Stimulated activated CD8-positive, alpha-beta memory T cell treated with anti-CD3 and anti-CD28 coated beads, Interleukin-15, amount 100 ng/mL, for 4 hours (primary cell): Measurements from ENCODE around the gene PNLIPRP2.

Source experiments
- DNase-seq, 2 donors: peaks; one replicate each; pipeline ENCODE4 v3.0.0-alpha.2; 2020; ENCODE audit warnings: low read depth in 2 of 2

The PNLIPRP2 gene

GRCh38 chr10:116612107-116612769 is 8.5 kb upstream of the PNLIPRP2 start:
- no peak for DNase-seq

GRCh38 chr10:116613471-116613870 is 7.3 kb upstream of the PNLIPRP2 start:
- no peak for DNase-seq

GRCh38 chr10:116614796-116615195 is 6.0 kb upstream of the PNLIPRP2 start:
- no peak for DNase-seq

DNA sequence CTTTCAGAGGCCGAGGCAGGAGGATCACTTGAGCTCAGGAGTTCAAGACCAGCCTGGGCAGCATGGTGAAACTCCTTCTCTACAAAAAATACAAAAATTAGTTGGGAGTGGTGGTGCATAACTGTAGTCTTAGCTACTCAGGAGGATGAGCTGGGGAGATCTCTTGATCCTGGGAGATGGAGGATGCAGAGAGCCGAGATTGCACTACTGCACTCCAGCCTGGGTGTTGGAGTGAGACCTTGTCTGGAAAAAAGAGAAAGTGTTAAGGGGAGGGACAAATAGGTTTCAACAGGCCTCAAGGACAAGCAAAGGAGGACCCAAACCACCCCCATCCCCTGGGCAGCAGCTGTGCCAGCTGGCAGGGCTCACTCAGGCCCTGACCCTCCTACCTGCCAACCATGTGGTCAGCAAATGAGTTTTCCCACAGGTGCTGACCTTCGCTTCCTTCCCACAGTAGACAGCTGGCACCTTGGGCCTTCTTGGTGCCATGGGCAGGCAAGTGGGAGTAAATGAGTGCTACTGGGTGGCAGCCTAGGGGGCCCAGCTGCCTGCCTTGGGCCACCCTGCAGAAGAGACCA is 5.5 kb upstream of the PNLIPRP2 start:
- DNase-seq = no peak

DNA sequence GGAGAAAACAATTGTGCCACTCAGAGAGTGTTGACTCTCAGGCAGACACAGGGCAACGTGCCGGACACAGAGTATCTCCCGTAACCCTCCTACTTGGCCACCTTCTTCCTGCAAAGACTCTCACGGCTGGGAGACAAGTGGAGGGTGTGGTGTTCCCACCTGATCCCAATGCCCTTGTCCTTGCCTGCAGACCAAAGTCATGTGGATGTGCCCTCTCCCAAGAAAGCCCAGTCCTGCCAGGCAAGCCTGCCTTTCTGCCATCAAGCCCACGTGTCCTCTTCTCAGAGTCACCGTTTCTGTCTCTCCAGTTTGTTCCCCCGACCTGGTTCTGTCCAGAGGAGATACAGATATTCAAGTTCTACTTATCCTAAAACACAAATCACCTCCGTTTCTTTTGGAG is 723 bp downstream of the PNLIPRP2 start:
- no peak for DNase-seq

DNA sequence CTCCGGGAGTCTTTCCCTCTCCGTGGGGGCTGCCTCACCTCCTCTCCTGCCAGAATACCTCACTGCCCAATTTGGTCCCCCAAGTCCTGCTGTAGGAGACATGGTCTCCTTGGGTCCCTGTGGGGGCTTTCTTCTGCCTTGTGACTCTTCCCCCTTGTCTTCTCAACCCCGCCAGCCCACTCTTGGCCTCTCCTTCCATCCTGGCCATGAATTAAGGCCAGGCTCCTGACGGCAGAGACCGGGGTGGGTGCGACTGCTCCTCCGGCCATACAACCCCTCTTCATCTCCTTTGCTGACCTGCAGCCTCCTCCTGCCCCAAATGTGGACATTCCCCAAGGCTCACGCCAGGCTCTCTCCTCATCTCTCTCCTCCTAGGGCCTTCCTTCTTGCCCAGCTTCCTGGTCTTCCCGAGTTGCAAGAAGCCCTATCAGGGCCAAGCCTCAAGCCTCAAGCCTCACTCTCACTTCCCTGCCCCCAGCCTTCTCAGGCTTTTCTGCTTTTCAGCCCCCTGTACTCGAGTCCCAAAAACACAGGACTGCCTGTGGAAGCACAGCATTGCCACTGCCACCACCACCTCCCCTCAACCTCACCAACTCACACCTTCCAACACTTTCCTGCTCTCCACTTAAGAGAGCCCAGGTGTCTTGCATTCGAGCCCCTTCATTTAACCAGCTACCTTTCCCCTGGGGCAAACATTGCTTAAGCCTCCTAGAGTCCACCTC is 1.3 kb downstream of the PNLIPRP2 start:
- no peak for DNase-seq

- DNase-seq = no peak
These were observed 5.1 kb downstream of the PNLIPRP2 start for GRCh38 chr10:116625845-116626244.

DNA sequence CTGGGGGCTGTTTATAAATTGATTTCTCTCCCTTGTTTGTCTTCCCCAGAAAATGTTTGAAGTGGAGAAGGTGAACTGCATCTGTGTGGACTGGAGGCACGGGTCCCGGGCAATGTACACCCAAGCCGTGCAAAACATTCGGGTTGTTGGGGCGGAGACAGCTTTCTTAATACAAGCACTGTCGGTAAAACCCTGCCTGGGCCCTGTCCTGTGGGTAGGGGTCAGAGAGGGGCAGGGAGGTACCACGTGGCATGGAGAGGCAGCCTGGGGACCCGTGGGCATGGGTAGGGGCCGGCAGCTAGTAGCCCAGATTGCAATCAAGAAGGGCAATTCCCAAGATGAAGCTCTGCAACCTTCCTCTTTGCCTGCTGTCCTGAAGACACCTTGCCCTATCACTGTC is 6.1 kb downstream of the PNLIPRP2 start:
- no peak for DNase-seq

- DNase-seq = no peak
These were observed 6.7 kb downstream of the PNLIPRP2 start for GRCh38 chr10:116627386-116627933.

- DNase-seq = no peak
These were observed 8.6 kb downstream of the PNLIPRP2 start for GRCh38 chr10:116629340-116629739.

- DNase-seq = no peak
These were observed 9.3 kb downstream of the PNLIPRP2 start for GRCh38 chr10:116630020-116630419.

GRCh38 chr10:116631871-116632295 is 11.1 kb downstream of the PNLIPRP2 start:
- DNase-seq = no peak

DNA sequence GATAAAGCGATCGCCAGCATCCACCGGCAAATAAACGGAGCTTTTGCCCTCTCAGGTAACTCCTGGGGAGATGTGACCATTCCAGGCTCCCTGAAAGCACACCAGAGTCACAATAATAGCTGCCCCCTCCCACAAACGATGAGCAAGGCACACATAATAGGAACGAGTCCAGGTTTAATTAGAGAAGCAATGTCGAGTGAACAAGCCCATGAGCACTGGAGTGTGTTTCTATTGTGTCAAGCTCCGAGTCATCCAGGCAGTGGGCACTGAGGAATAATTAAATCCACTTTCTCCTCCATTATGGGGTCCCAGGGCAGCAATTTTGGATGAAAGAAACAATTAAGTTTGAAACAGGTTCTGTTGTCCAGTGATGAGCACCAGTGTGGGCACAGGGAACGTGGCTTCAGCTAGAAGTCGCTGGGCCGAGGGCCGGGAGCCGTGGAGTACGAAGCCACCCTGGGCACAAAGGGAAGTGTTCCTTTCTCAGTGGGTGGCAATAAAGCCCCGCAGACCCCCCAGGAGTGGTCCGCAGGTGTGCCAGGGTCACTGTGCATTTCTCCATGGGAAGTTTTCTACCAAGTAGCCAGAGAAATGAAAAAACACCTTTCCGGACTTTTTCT is 12.0 kb downstream of the PNLIPRP2 start:
- no peak for DNase-seq

- DNase-seq = no peak
These were observed 12.5 kb downstream of the PNLIPRP2 start for GRCh38 chr10:116633216-116633600.

DNA sequence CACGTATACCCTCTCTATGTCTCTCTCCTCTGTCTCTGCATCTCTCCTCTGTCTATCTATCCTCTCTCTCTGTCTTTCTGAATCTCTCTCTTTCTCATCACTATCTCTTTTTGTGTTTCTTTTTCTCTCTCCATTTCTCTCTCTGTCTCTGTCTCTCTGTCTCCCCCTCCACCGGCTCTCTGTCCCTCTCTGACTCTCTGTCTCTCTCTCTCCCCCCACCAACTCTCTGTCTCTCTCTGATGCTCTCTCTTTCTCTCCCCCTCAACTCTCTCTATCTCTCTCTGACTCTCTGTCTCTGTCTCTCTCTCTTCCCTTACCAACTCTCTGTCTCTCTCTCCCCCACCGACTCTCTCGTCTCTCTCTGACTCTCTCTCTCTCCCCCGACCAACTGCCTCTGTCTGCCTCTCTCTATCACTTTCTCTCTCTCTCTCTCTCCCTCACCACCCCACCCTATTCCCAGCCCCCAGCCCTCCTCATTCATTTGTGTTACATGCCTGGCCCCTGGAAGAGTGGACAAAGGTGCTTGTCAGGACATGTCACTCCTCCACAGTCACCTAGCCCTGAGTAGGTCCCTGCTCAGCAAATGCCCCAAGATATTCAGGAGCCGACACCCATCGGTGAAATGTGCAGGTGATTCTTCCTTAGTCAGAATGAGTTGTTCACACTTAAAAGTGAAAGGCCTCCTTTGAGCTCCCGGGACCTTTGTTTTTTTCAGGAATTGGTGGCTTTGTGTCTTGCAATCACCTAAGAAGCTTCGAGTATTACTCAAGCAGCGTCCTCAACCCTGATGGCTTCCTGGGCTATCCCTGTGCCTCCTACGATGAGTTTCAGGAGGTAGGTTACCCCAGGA is 13.6 kb downstream of the PNLIPRP2 start:
- no peak for DNase-seq

GRCh38 chr10:116636385-116636784 is 15.6 kb downstream of the PNLIPRP2 start:
- no peak for DNase-seq

DNA sequence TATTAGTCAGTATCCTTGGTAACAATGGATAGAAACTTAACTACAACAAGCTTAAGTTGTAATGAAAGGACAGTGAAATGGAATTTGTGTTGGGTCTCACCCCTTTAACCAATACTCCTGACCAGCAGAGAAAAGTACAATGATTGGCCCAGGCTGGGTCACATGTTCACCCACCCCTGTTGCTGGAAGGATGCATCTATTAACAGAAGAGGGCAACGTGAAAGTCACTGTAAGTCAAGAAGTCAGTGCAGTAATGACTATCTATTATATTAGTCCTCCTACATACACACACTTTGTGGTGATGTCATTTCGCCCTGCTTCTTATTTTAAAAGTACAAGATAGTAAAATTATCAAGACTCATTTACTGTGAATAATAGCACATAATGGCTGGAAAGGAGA is 16.2 kb downstream of the PNLIPRP2 start:
- DNase-seq = no peak

GRCh38 chr10:116637830-116638229 is 17.1 kb downstream of the PNLIPRP2 start:
- no peak for DNase-seq

GRCh38 chr10:116646502-116646901 is 25.7 kb downstream of the PNLIPRP2 start:
- DNase-seq = no peak

- DNase-seq = no peak
These were observed 28.1 kb downstream of the PNLIPRP2 start for GRCh38 chr10:116648903-116649302.

- DNase-seq = no peak
These were observed 33.1 kb downstream of the PNLIPRP2 start for GRCh38 chr10:116653885-116654284.
